ENCODE results near the gene SCTR.

The SCTR gene

DNA sequence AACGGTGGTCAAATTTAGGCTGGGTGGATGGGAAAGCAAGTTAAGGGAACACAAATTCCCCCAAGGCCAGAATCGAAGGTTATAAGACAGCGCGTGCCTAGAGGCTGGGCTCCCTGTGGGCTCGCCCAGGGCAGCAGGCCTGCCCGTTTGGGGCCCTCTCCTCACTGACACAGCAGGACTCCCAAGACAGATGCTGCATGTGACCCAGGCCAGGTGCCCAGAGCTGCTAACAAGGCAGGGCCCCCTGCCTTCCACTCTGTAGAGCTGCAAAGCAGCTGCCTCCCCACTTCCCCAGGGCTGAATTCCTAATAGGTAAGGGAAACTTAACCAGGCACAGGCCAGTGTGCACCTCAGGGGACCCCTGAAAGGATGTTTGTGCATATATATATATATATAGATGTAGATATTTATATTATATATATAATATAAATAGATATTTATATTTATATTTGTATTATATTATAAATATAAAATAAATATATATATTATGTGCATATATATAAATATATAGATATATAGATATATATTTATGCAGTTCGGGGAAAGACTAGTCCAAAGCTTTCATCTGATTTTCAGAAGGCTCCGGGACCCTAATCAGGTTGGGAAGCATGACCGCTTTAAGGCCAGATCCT, 48.9 kb downstream of the SCTR start:
- no peak overlapping the region for H3K4me3 ChIP-seq (replicated peaks; ENCODE audit: low read depth, low read length)
- peaks cover 1% of the 10 kb centered on the region; the same call in 1 of the 2 replicates for H3K27me3 ChIP-seq (replicated peaks; ENCODE audit: control insufficient read depth, insufficient read depth, low read length)
- H3K36me3 ChIP-seq (ENCODE audit: control insufficient read depth, insufficient read depth, low read length) = no peaks in the 10 kb centered on the region
- DNase-seq (ENCODE audit: extremely low read depth, insufficient read length) = no peak
- TF ChIP-seq, protein P1, sequence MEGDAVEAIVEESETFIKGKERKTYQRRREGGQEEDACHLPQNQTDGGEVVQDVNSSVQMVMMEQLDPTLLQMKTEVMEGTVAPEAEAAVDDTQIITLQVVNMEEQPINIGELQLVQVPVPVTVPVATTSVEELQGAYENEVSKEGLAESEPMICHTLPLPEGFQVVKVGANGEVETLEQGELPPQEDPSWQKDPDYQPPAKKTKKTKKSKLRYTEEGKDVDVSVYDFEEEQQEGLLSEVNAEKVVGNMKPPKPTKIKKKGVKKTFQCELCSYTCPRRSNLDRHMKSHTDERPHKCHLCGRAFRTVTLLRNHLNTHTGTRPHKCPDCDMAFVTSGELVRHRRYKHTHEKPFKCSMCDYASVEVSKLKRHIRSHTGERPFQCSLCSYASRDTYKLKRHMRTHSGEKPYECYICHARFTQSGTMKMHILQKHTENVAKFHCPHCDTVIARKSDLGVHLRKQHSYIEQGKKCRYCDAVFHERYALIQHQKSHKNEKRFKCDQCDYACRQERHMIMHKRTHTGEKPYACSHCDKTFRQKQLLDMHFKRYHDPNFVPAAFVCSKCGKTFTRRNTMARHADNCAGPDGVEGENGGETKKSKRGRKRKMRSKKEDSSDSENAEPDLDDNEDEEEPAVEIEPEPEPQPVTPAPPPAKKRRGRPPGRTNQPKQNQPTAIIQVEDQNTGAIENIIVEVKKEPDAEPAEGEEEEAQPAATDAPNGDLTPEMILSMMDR (IDR thresholded peaks at IDR 0.05; ENCODE audit: insufficient read depth, low read length, poor library complexity, severe bottlenecking) = no peak

DNA sequence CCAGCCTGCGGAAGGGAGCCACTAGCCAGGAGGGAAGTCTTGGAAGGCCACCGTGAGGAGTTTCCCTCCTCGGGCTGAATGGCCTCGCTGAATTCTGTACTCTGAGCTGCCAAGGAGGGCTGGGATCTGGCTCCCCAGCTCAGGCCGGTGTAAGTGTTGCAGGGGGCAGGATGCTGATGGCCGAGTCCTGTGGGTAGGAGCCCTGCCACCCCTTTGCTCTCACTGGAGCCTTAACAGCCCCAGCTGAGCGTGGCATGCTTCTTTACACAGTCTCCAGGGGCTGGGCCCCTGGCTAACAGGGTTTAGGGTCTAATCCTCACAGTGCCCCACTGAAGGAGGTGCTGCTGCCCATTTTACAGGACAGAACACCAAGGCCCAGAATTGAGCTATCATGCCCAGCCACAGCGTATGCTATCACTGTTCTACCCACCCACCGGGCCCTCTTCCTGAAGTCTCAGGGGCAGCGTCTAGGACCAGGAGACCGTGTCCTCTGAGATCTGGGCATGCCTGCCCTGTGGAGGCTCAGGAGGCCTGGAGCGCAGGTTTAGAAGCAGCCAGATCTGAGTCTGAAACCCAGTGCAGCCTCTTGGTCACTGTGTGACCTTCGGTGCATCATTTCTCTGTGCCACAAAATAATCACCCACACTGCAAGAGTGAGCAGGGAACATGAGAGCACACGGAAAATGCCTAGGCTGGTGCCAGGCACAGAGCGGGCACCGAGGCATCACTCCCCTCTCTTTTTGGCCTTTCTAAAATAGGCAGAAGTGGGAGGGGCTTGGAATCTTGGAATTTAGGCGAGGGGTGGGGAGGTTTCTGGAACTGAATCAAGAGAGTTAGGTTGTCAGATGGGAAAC, 49.7 kb downstream of the SCTR start:
- H3K36me3 ChIP-seq (ENCODE audit: control insufficient read depth, insufficient read depth, low read length) = no peaks in the 10 kb centered on the region
- TF ChIP-seq, protein P1 (IDR thresholded peaks at IDR 0.05; ENCODE audit: insufficient read depth, low read length, poor library complexity, severe bottlenecking) = no peak

DNA sequence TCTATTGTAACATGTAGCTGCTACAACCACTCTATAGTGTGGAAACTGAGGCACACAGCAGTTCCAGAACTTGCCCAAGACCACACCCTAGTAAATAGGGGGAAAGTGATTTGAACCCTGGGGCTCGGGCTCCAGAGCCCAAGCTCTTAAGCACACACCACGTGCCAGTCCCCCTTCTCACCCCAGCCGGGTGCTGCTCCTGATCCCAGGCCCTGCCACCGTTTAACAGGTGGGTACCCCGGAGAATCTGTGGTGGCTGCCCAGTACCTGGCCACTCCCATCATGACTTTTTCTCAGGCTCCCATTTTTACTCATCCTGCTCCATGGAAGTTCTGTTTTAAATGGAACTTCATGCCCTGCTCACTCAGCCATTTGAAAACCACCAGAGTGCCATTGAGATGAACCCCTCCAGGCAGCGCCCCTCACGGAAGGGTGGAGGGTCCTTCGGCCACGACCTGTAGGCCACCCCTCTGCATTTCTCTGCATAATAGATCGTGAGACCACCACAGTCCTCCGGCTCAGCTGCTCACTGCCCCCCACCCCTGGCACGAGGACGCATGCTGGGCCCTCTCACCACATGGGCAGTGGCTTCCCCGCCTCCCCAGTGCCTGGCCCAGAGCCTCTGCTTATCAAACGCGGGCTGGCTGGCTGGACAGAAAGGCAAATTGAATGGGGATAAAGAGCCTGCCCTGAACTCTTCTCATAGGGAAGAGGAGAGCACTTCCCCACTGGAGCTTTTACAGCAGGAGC, 50.5 kb downstream of the SCTR start:
- no peak overlapping the region for H3K4me3 ChIP-seq (replicated peaks; ENCODE audit: low read depth, low read length)
- TF ChIP-seq, protein P1 (IDR thresholded peaks at IDR 0.05; ENCODE audit: insufficient read depth, low read length, poor library complexity, severe bottlenecking) = no peak
- DNase-seq (ENCODE audit: extremely low read depth, insufficient read length) = no peak
- peaks cover 1% of the 10 kb centered on the region; the same call in 1 of the 2 replicates for H3K27me3 ChIP-seq (replicated peaks; ENCODE audit: control insufficient read depth, insufficient read depth, low read length)
- no peaks in the 10 kb centered on the region for H3K36me3 ChIP-seq (ENCODE audit: control insufficient read depth, insufficient read depth, low read length)

More for the DNA sequence above, 49.7 kb downstream of the SCTR start:
- H3K4me3 ChIP-seq (replicated peaks; ENCODE audit: low read depth, low read length) = no peak overlapping the region
- H3K27me3 ChIP-seq (replicated peaks; ENCODE audit: control insufficient read depth, insufficient read depth, low read length) = peaks cover 1% of the 10 kb centered on the region; the same call in 1 of the 2 replicates
- DNase-seq (ENCODE audit: extremely low read depth, insufficient read length) = no peak

DNA sequence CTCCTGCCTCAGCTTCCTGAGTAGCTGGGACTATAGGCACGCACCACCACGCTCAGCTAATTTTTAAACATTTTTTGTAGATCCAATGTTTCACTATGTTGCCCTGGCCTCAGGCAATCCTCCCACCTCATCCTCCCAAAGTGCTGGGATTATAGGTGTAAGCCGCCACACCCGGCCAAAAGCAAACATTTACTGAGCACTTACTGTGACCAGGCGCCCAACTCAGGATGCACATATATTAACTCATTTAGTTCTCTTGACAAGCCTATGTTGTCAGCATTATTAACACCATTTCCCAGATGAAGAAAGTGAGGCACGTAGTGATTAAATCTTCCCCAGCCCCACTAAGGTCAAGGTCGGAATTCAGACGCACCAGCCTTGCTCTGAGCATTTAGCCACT, 51.5 kb downstream of the SCTR start:
- DNase-seq (ENCODE audit: extremely low read depth, insufficient read length) = no peak
- TF ChIP-seq, protein P1 (IDR thresholded peaks at IDR 0.05; ENCODE audit: insufficient read depth, low read length, poor library complexity, severe bottlenecking) = no peak
- Histone ChIP-seq H3K36me3 (ENCODE audit: control insufficient read depth, insufficient read depth, low read length) (no peaks in the 10 kb centered on the region), H3K27me3 (replicated peaks; ENCODE audit: control insufficient read depth, insufficient read depth, low read length) (peaks cover 1% of the 10 kb centered on the region; the same call in 1 of the 2 replicates), H3K4me3 (replicated peaks; ENCODE audit: low read depth, low read length) (no peak overlapping the region)

DNA sequence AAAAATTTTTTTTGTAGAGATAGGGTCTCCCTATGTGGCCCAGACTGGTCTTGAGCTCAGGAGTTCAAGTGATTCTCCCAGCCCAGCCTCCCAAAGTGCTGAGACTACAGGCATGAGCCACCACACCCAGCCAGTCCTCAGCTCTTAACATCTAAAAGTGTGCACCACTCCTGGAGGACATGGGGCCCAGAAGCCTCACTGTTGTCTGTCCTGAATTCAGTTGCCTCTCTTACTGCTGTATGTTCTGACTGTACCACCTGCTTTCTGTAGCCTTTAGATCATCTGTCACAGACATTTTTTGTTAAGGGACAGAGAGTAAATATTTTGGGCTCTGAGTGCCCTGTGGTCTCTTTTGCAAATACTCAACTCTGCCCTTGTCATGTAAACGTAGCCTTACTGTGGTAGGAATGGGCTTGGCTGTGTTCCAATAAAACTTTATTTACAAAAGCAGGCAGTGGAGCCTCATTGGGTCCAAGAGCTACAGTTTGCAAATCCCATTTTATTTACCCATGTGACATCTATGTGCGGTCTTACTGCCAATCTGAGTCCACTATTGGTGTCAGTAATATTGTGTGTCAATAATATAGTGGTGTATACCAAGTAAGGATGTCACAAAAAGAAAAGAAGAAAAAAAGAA, 54.5 kb downstream of the SCTR start:
- Histone ChIP-seq H3K4me3 (replicated peaks; ENCODE audit: low read depth, low read length) (no peak overlapping the region), H3K27me3 (replicated peaks; ENCODE audit: control insufficient read depth, insufficient read depth, low read length) (no peaks in the 10 kb centered on the region), H3K36me3 (ENCODE audit: control insufficient read depth, insufficient read depth, low read length) (no peaks in the 10 kb centered on the region)
- TF ChIP-seq, protein P1 (IDR thresholded peaks at IDR 0.05; ENCODE audit: insufficient read depth, low read length, poor library complexity, severe bottlenecking) = no peak
- DNase-seq (ENCODE audit: extremely low read depth, insufficient read length) = no peak
